G401.6 (cell line): ENCODE results near the gene SLC6A11.

Source experiments
- FAIRE-seq: peaks from 2 replicates; lab custom pipeline; 2012; peaks lifted over from hg19 to GRCh38; lab: Jason Lieb, UNC

Gene SLC6A11

DNA sequence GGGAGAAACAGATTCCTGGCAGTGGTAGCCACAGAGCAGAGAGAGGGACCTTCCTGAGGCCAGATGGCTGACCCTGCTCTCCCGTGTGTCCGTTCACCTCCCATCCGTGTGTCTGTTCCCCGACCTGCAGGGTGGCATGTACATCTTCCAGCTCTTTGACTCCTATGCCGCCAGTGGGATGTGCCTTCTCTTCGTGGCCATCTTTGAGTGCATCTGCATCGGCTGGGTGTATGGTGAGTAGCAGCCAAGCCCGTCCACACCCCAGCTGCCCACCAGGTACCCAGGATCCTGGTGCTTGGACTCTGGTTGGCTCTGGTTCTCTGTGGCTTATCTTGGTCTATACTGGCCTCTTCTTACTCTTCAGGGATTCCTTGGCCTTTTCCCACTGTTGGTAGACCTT, 117.0 kb downstream of the SLC6A11 start:
- no peak for FAIRE-seq

DNA sequence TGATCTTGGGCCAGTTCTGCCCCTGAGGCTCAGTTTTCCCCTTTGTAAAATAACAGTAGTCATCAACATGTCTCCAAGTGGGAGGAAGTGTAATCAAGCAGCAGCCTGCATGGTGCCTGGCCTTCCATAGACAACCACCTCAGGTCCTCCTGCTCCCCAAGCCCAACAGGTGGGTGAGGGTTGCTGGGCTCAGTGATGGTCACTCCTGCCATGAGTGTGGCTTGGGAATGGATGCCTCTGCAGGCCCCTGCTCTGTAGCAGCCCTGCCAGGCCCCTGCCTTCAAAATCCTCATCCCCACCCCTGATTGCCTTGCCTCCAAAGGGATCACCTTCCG, 117.4 kb downstream of the SLC6A11 start:
- FAIRE-seq, result no peak

DNA sequence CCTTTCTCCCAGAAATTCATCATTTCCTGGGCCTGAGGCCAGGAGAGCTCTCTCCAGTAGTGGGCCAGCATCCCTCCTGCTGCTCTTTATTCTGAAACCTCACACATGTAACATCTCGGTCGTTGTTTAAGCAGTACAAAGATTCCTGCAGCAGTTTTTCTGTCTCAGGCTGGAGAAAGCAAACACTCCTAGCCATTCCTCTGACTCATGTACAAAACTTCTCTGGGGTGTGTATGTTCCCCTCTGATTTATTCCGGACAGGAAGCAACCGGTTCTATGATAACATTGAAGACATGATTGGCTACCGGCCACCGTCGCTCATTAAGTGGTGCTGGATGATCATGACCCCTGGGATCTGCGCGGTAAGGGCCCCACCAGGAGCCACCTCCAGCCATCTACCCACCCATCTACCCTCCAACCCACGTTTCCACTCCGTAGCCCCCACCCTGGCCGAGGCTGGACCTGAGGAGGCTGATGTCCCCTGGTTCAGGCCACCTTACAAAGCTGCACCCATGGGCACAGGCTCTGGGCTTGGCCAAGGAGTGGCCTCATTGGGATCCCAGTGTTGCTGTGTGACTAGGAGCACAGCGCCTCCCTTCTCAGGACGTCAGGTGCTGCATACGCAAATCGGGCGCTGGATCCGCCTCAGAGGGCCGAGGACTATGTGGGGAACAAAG, 117.9 kb downstream of the SLC6A11 start:
- no peak for FAIRE-seq

DNA sequence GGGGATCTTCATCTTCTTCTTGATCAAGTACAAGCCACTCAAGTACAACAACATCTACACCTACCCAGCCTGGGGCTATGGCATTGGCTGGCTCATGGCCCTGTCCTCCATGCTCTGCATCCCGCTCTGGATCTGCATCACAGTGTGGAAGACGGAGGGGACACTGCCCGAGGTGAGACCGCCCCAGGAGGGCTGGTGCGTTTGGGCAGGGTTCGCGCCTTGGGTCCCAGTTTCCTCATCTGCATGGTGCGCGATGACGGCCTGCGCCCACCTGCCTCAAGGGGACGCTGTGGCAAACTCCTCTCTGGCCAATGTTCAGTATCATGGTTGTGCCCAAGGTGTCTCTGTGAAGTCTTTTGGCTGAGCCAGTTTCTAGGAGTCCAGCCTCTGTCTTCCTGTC, 119.0 kb downstream of the SLC6A11 start:
- FAIRE-seq, result no peak

DNA sequence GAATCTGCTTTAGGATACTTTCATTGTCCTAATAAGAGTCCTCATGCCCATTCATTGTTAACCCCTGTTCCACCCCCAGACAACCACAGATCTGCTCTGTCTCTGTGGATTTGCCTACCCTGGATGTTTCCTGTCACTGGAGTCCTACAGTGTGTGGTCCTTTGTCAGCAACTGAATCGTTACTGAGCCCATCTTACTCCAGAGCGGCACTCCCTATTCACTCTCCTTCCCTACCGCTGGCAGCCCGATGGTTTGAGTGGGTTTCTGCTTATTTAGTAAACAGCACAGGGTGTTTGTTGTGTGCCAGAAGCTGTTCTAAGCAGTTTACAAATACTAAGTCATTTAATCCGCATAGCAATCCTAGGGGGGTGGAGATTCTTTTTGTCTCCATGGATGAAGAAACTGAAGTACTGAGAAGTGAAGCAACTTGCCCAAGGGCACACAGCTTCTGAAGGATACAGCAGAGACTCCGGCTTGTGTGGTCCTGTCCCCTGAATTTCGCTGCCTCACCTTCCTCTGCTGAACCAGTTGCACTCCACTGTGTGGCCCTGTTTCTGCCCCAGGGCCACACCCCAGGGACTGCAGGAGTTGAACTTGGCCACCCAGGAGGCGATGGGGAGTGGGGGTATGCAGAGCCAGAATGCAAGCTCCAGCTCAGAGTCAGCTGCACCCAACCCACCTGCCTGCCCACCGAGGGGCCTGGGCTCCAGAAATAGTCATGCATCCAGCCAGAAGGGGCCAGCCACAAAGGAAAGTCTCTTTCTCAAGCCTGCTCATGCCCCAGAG, 120.0 kb downstream of the SLC6A11 start:
- no peak for FAIRE-seq

DNA sequence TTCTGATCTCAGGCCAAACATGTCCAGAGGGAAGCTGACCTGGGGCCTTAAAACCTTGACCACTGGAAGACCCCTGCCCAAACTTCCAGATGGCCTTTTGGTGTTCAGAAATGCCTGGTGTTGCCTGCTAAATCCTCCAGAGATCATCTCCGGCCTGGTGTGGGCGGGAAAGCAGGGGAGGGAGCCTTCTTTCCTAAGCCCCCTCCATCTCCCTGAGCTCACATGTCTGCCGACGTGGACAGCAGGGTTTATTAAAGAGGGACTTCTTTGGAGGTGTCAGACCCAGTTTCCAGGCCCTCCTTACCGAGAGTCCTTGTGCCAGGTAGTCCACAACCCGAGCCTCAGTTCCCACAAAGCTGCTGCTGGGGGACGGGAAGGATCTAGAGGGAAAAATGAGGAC, 120.7 kb downstream of the SLC6A11 start:
- no peak for FAIRE-seq

DNA sequence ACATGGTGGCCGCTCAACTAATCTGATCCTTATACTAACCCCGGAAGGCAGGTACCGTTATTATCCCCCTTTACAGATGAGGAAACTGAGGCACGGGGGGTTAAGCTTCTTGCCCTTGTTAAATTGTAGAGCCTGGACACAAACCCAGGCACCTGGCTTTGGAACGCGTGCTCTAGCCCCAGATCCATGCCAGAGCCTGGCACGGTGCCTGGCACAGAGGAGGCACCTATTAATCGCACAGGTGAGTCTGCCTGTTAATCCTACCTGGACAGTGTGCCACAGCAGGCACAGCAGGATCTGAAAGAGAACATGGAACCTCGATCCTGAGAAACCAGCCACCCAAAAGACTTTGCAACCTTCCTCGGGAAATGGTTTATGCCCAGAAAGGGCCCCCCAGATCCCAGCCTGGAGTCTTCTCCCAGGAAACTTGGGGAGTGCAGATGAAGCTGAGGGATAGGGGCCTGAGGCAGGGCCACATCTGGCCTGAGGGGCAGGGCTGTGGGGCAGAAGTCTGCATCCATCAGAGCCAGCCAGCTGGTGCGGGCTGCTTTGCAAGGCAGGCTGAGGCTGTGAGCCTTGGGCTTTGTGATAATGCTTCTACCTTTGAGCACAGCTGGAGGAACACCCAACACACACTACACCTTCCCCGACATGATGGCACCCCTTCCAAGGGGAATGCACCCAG, 121.3 kb downstream of the SLC6A11 start:
- no peak for FAIRE-seq

DNA sequence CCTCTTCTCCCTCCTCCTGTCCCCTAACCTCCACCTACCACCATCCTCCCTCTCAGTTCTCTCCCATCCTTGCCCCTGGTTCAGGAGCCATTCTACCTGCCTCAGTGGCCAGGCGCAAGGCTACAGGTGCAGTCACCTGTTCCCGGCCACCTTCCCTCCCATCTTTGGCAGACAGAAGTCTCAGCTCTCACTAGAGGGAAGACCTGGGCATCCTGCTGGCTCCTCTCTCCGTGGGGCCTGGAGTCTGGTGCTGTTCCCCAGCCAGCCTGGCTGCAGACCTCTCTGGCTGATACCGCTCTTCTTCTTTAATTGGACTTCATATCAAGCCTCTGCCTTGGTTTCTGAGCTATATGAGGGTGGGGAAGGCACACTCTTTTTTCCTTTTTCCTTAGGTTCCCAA, 123.5 kb downstream of the SLC6A11 start:
- FAIRE-seq, result no peak

DNA sequence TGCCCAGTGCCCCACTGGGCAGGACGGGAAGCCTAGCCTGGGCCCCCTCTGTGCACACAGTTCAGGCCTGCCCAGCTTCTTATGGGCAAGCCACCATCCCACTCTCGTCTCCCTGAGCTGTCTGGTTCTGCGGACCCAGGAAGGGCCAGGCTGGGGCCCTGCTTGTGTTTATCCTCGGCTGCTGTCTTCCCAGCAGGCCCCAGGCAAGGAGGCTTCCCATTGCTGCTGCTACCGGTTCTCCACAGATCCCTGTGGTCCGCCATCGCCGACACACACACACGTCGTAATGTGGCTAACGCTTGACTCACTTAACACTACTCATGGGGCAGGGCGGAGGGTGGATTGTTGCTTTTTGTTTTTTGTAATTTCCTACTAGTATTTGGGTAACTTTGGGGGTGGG, 124.1 kb downstream of the SLC6A11 start:
- FAIRE-seq, result no peak

DNA sequence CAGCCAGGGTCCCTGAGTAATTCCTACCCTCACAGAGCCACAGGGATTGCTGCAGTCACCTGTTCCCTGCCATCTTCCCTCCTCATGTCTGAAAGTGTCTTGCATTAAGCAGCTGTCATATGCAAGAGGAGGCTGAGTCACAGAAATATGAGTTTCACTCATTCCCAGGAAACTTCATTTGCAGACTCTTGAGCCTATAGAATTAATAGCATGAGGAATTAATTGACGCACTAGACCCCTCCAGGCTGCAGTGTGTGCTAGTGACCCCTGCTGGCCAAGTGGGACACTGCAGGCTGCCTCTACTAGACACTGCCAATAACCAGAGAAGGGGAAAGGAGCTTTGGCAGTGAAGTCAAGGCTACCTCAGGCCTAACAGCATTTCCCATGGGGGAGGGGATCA, 125.9 kb downstream of the SLC6A11 start:
- no peak for FAIRE-seq

DNA sequence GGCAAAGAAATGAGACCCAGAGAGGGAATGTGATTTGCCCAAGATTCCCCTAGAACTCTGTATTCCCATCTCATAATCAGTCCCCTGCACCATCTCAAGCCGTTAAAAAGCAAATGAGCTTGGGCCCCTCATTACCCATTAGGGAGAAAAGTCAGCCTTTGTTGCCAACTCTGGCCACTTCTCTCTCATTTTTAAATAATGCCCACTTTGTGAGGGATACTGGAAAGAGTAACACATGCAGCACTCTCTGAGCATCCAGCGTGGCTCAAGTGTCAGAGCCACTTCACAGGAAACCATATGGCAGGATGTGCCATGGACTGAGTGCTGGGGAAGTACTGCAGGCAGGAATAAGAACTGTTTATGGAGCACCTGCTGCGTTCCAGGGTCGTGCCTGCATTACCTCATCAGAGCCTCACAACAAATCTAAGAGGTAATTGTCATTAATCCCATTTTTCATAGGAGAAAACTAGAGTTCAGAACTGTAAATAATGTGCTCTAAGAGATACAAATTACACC, 126.7 kb downstream of the SLC6A11 start:
- FAIRE-seq, result no peak

DNA sequence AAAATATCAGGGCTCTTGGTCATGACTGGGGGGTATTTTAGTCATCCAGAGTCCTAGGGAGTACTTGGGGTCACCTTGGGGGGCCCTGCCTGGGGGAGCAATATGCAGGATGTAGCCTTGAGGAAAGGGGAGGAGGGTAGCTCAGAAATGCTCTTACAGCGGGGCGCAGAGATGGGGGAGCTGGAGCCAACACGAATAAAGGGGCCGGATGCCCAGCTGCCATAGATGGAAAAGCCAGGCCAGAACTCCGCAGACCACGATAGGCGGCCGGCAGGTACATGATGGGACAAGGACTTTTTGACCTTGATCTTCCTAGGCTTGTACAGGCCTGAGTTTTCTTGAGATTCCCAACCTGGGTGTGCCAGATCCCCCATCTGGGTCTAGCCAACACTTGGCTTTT, 128.8 kb downstream of the SLC6A11 start:
- FAIRE-seq, result no peak

DNA sequence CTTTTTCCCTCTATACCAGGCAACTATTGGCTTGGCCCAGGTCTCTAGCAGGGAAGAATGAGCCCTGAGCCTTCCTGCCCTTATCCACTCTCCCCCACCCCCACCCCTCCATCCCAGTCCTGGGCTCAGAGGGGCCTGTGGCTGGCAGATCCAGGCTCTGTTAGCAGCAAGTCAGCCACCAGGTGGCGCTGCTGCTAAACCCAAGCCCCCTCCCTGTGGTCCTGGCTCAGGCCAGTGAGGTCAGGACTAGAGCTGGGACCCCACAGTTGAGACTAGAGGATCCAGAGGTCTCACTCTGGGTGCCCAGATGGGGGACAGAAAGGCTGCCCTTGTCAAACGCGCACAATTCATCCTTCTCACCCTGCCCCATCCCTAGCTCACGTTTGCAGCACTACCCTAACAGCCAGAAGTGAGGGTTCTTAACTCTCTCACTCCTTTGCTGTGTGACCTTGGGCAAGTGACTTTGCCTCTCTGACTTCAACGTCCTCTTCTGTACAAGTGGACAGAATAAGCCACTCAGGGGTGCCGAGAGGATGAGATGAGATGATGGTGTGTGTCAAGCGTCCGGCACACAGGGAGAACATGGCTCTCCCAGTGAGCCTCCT, 129.8 kb downstream of the SLC6A11 start:
- FAIRE-seq, result no peak

DNA sequence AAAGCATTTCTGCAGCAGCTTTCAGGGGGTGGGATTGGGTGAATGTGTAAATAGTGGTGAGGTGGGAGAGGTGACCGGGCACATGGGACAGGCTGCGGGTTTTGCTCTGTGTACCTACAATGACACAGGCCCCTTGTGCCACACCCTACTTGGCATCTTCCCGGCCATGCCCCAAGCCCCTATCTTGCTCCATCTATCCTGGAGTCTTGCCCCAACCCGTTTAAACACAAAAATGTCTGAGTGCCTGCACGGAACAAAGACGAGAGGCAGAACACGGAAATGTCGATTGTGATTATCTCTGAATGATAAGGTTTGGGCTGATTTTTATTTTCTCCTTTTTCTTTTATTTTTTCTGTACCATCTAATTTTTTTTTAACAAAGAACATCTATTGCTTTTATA, 130.5 kb downstream of the SLC6A11 start:
- FAIRE-seq, result no peak

DNA sequence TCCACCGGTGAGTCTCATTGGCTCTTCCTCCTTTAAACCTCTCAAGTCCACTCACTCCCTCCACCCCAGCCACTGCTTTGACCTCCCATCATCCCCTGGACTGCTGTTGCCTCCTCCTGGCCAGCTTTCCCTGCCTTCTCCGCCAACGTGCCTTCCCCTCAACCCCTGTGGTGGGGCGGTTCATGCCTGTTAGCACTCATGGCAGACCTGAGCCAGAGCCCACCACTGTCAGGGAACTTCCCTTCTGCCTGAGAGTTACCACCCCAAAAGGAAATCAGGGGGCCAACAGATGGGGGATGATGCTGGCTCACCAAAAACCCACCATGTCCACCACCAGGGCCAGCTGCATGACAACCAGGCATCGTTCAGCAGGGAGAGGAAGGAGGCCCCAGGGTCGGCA, 132.3 kb downstream of the SLC6A11 start:
- no peak for FAIRE-seq

DNA sequence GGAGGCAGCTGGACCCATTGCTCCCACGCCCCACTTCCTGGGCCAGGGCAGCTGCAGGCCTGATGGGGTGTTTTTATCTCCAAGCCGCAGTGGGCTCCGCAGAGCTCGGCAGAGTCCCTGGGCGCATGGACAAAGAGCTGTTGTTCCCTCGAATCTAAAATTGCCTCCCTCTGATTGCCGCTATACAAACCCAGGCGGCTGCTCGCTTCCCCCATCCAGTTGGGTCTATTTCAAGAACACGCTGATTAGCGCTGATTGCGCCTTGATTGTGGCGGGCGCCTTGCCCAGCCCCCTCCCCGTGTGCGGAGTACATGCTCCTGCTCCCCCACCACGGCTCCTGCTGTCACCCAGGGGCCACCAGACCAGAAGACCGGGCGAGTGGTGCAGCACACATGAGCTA, 133.2 kb downstream of the SLC6A11 start:
- FAIRE-seq, result no peak

DNA sequence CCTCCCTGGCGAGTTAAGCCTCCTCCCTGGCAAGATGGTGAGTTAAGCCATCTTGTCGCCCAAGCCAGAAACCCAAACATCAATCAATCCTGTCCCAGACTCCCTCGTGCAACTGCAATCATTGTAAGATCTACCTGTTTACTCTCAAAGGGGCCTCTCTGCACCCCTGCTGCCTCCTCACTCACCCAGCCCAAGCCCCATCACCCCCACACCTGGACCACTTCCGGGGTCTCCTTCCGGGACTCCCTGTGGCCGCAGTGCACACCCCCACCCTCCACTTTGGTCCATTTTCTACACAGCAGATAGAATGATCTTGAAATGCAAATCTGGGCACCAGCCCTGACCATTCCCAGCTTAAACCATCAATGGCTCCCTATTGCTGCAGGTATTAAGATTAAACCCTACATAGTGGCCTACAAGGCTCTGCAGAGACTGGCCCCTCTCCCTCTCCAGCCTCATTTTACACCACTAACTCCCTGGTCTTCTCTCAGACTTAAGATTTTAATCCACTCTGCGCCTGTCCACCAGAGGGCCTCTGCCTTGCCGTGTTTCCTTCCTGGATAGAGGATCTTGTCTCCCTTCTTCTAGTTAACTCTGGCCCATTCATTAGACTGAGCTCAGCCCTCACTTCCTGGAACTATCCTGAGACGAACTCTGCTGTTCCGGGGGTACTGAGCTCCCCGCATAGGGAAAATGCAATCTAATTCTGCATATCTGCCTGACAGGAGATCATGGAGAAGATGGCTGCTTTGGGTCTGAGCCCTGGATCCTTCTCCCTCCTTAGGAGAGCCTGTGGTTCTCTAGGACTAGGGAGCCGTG, 134.7 kb downstream of the SLC6A11 start:
- FAIRE-seq, result no peak

DNA sequence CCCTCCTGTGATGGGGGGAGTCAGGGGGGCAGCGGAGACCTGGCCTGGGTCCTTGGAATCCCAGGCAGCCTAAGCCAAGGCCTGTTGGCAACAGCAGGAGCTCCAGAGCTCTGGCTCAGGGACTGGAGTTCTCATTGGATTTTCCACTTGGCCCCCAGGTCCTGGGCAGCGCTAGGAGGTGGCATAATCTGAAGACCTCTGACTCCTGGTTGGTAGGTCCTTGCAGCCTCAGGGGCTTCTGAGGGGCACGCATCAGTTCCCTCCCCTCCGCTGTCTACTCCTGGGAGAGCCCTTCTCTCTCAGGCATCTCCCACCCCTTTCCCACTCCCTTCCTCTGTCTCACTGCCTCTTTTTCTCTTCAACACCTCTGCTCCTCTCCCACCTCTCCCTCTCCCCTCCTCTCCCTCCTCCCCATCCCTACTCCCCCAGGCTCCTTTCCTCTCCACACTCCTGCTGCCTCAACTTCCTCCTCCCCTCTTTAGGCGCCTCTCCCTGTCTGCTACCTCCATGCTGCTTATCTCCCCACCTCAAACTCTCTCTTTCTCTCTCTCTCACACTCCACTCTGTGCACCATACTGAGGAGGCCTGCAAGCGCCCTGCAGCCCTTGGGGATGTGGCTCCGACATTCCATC, 135.4 kb downstream of the SLC6A11 start:
- no peak for FAIRE-seq

DNA sequence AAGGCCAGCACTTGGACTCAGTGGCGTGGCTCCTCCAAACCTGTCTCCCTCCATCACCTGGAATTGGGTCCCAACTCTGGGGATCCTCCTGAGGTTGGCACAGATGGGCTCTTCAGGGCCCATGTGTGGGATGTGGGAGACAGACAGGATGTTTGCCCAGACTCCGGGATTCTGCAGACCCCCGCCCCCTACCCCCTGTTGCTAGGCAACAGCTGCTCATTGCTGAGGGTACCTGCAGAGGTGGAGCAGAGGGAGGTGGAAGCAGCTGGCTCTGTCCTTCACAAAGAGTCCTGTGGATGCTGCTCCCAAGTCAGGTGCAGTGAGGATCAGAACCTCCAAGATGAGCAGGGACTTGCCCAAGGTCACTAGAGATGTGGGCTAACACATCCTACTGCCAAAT, 136.5 kb downstream of the SLC6A11 start:
- FAIRE-seq, result no peak

DNA sequence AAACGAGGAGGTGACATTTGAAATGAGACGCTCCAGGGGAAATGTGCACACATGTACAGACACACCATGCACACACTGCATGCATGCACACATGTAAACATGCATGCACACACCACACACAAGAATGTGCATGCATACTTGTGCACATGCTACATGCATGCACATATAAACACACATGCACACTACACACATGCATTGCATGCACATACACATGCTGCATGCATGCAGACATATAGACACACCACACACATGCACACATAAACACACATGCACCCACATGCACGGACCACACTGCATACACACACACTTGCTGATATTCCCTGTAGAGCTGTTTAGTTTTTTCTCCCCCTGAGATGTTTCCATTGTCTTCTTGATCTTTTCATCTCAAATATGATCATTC, 138.7 kb downstream of the SLC6A11 start:
- FAIRE-seq, result no peak

DNA sequence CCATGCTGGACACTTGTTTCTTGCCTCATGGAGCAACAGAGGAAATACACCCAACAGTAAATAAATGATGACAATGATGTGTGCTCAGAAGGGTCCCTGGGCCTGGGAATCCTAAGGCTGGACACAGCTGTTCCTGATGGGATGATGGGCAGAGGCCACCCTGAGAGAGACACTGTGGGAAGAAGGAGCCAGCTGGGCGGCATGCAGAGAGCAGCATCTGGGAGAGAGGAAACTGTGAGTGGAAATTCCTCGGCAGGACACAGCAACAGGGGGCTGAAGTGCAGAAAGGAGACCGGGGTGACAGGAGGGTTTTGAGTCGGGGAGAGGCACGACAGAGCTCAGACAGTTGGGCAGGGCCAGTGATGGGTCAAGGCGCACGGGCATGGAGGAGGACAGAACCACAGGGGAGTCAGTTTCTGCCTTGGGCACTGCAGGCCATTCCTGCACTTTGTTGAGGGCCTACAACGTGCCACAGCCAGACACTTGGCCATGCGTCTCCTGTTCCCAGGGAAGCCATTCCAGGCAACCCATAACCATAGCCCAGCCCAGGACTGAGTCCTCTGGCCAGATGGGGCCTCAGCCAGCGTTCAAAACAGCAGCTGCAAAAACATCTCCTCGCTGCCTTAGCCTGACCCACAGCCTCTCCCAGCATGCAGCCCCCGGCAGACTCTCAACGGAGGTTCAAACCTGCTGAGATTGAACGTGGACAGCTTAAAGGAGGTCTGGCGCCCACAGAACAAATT, 139.9 kb downstream of the SLC6A11 start:
- no peak for FAIRE-seq
